Mesothelial cell of epicardium (in vitro differentiated cells): ENCODE data around the gene DERL2. TPM values are rescaled to one million over a fixed set of nuclear protein-coding genes. Genes with fewer than 3 reads are reported as not detected.

Experiments
- DNase-seq, 2 experiments: peaks; one replicate each; pipeline ENCODE4 v3.0.0; 2021; ENCODE audit warnings: low spot score in 2 of 2; ENCODE audit not compliant: unreplicated experiment in 2 of 2
- H3K27ac Mint-ChIP-seq: 2 replicates; pipeline ENCODE4 v1.8.0; 2021; ENCODE audit warnings: mixed read lengths
- H3K27me3 Mint-ChIP-seq: 2 replicates; pipeline ENCODE4 v1.8.0; 2021; ENCODE audit warnings: low read depth, mixed read lengths
- H3K36me3 Mint-ChIP-seq: 2 replicates; pipeline ENCODE4 v1.8.0; 2021; ENCODE audit warnings: mixed read lengths
- H3K4me1 Mint-ChIP-seq: 2 replicates; pipeline ENCODE4 v1.8.0; 2021; ENCODE audit warnings: mixed read lengths
- H3K4me3 Mint-ChIP-seq: 2 replicates; pipeline ENCODE4 v1.8.0; 2021; ENCODE audit warnings: mild to moderate bottlenecking, moderate library complexity, mixed read lengths
- H3K9me3 Mint-ChIP-seq: 2 replicates; pipeline ENCODE4 v1.8.0; 2021; ENCODE audit warnings: mixed read lengths
- CTCF ChIP-seq: fragments of 200-600 bp; sonication (generic); IDR thresholded peaks from one replicate; pipeline ENCODE4 v1.5.0; 2021; ENCODE audit warnings: antibody characterized with exemption; ENCODE audit not compliant: unreplicated experiment
- total RNA-seq: library from RNA; stranded (reverse); gene quantifications from 3 replicates; pipeline ENCODE4 v1.2.1, GENCODE V29; 2021

DERL2 gene
- total RNA-seq, 1 donor from 2014 or later, result 70.6 TPM

GRCh38 chr17:5446786-5447185 lies 39.2 kb downstream of the DERL2 start:
- Mint-ChIP-seq H3K4me3 (no peak overlapping the region), H3K4me1 (no peaks in the 10 kb centered on the region), H3K27me3 (no peaks in the 10 kb centered on the region), H3K27ac (no peak overlapping the region), H3K36me3 (peaks cover 44% of the 10 kb centered on the region), H3K9me3 (no peaks in the 10 kb centered on the region)
- TF ChIP-seq CTCF, result no peak
- DNase-seq, result no peak

- Mint-ChIP-seq H3K27ac (no peak overlapping the region), H3K9me3 (no peaks in the 10 kb centered on the region), H3K4me1 (peaks cover 2% of the 10 kb centered on the region), H3K27me3 (no peaks in the 10 kb centered on the region), H3K4me3 (no peak overlapping the region), H3K36me3 (peaks cover 31% of the 10 kb centered on the region)
- no peak for DNase-seq
- TF ChIP-seq CTCF, result no peak
These were observed 41.8 kb downstream of the DERL2 start for GRCh38 chr17:5444209-5444608.

GRCh38 chr17:5443728-5444127 lies 42.2 kb downstream of the DERL2 start:
- Mint-ChIP-seq H3K4me1 (peaks cover 3% of the 10 kb centered on the region), H3K27ac (no peak overlapping the region), H3K36me3 (peaks cover 31% of the 10 kb centered on the region), H3K9me3 (no peaks in the 10 kb centered on the region), H3K27me3 (no peaks in the 10 kb centered on the region), H3K4me3 (no peak overlapping the region)
- no peak for TF ChIP-seq CTCF
- no peak for DNase-seq

GRCh38 chr17:5439446-5439764 lies 46.6 kb downstream of the DERL2 start:
- Mint-ChIP-seq H3K4me3 (peak overlapping the region; percentile 78), H3K27ac (peak overlapping the region; percentile 82), H3K27me3 (no peaks in the 10 kb centered on the region), H3K9me3 (no peaks in the 10 kb centered on the region), H3K36me3 (peaks cover 22% of the 10 kb centered on the region), H3K4me1 (peaks cover 15% of the 10 kb centered on the region)
- TF ChIP-seq CTCF, result peak; percentile 45
- no peak for DNase-seq

DNA sequence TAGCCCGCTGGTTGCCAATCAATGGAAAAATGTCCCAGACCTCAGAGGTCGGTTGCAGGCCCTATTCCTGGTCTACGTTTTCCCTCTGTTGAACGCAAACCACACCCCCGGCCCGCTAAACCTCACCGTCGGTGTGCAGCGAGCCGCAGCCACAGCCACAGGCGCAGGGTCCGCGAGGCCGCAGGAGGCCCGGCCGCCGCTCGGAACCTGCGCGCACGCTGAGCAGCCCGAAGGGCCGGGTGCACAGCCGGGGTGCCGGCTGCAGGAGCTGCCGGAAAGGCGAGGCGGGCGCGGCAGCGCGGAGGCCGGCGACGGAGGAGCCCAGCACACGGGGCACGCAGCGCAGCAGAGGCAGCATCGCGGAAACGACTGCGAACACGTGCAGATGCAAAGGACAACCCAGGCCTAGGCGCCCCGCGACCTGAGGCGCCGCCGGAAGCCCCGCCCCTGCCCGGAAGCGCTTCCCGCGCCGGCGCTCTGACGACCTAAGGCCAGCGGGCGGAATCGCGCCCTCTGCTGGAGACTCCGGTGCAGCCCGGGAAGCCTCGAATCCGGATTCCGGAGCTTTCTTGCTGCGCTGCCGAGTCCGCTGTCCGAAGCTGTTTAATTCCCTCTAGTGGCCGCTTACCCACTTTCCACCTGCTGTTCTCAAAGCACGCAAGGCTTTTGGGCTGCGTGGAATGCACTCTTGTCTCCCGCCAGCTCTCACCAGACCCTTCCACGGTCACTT lies 47.1 kb downstream of the DERL2 start, which contains the start of gene C1QBP:
Gene C1QBP, minus strand, starts transcription at position 440 of the 730 bp plus-strand sequence. Its CDS starts 82 bp downstream, at position 358.
- peak; percentile 99 for TF ChIP-seq CTCF
- Mint-ChIP-seq H3K4me3 (peak within 1 kb of the TSS; percentile 78), H3K4me1 (peaks cover 15% of the 10 kb centered on the region), H3K9me3 (no peaks in the 10 kb centered on the region), H3K27me3 (no peaks in the 10 kb centered on the region), H3K36me3 (peaks cover 22% of the 10 kb centered on the region), H3K27ac (peak within 1 kb of the TSS; percentile 90)
- DNase-seq, result peak; percentile 80 to 97
